NCI-H1105 (cell line): ENCODE data around the gene FPR3.

Experiments
- DNase-seq: peaks from one replicate; lab custom pipeline; 2025; lab: John Stamatoyannopoulos, UW

Gene FPR3

GRCh38 chr19:51807925-51808324, 13.0 kb downstream of the FPR3 start:
- no peak for DNase-seq

- DNase-seq = no peak
These were observed 13.5 kb downstream of the FPR3 start for GRCh38 chr19:51808333-51808986.

GRCh38 chr19:51809787-51810186, 14.8 kb downstream of the FPR3 start:
- DNase-seq = no peak

GRCh38 chr19:51810223-51810622, 15.3 kb downstream of the FPR3 start:
- no peak for DNase-seq

GRCh38 chr19:51811344-51811743, 16.4 kb downstream of the FPR3 start:
- no peak for DNase-seq

- DNase-seq = no peak
These were observed 20.1 kb downstream of the FPR3 start for GRCh38 chr19:51815043-51815442.

- no peak for DNase-seq
These were observed 21.8 kb downstream of the FPR3 start for GRCh38 chr19:51816711-51817110.

- DNase-seq = no peak
These were observed 25.1 kb downstream of the FPR3 start for GRCh38 chr19:51820011-51820410.

- no peak for DNase-seq
These were observed 26.0 kb downstream of the FPR3 start for GRCh38 chr19:51820831-51821446.

- no peak for DNase-seq
These were observed 26.5 kb downstream of the FPR3 start for GRCh38 chr19:51821456-51821855.

- DNase-seq = no peak
These were observed 27.0 kb downstream of the FPR3 start for GRCh38 chr19:51821921-51822320.

GRCh38 chr19:51822325-51822724, 27.4 kb downstream of the FPR3 start:
- DNase-seq = no peak

GRCh38 chr19:51822946-51823345, 28.0 kb downstream of the FPR3 start:
- DNase-seq = no peak

GRCh38 chr19:51824281-51825005, 29.5 kb downstream of the FPR3 start:
- DNase-seq = no peak

GRCh38 chr19:51830274-51830673, 35.3 kb downstream of the FPR3 start:
- DNase-seq = no peak

- no peak for DNase-seq
These were observed 42.2 kb downstream of the FPR3 start for GRCh38 chr19:51837145-51837544.

- DNase-seq = no peak
These were observed 67.1 kb downstream of the FPR3 start for GRCh38 chr19:51861870-51862622.

- no peak for DNase-seq
These were observed 78.1 kb downstream of the FPR3 start for GRCh38 chr19:51873097-51873496.
